Astrocyte (in vitro differentiated cells and primary cell): ENCODE results near the gene MCTP2.

Experiments used
- CTCF ChIP-seq: IDR thresholded peaks from 2 replicates; pipeline ENCODE4 v1.5.1; 2011; ENCODE audit warnings: low read depth, mild to moderate bottlenecking, inconsistent platforms, low read length, moderate library complexity; ENCODE audit not compliant: insufficient read depth
- EZH2 ChIP-seq: IDR thresholded peaks from 2 replicates; pipeline ENCODE4 v1.6.1; 2012; ENCODE audit warnings: mild to moderate bottlenecking, low read length, inconsistent platforms; ENCODE audit not compliant: insufficient read depth

- no peak for TF ChIP-seq CTCF
- no peak for TF ChIP-seq EZH2
Observed at GRCh38 chr15:94253742-94254141, 22.4 kb downstream of the MCTP2 start.
